Lower leg skin (tissue), 3 donors: Measurements from ENCODE around the gene NKX2-3.

Experiments
- CTCF ChIP-seq, 3 donors: fragments of 450-650 bp; IDR thresholded peaks; one replicate each; pipeline ENCODE4 v1.5.1; 2016; ENCODE audit warnings: antibody characterized with exemption in 3 of 3, mild to moderate bottlenecking in 3 of 3, moderate library complexity in 2 of 3
- POLR2A ChIP-seq, 2 donors: fragments of 450-650 bp; IDR thresholded peaks; one replicate each; pipeline ENCODE4 v1.6.1; 2016 to 2017; ENCODE audit warnings: antibody characterized with exemption in 2 of 2, mild to moderate bottlenecking in 1 of 2, moderate library complexity in 1 of 2

- no peak for TF ChIP-seq CTCF (IDR thresholded peaks at IDR 0.05)
- TF ChIP-seq POLR2A (IDR thresholded peaks at IDR 0.05) = no peak
Observed at GRCh38 chr10:99487125-99487807, 45.5 kb upstream of the NKX2-3 start.
